HG02798 (cell line): ENCODE data around the gene PGK1.
"Not testable (repeated sequence)": the region's sequence is repeated elsewhere in the genome, so short reads cannot be mapped to it uniquely, and the experiment has no call there.

Source experiments
- ATAC-seq: cut with Tn5 transposase; IDR thresholded peaks from one replicate; pipeline ENCODE4 v1.9.1; 2021; ENCODE audit warnings: mild to moderate bottlenecking; ENCODE audit not compliant: unreplicated experiment, poor library complexity

The PGK1 gene

GRCh38 chrX:78103623-78104446, at the start of gene PGK1:
Gene PGK1, plus strand, starts transcription at chrX:78104248. Its CDS starts 93 bp downstream, at chrX:78104341.
- peak; percentile 97 for ATAC-seq

GRCh38 chrX:78063687-78064086, 40.4 kb upstream of the PGK1 start:
- no peak for ATAC-seq

- no peak for ATAC-seq
These were observed 39.9 kb upstream of the PGK1 start for GRCh38 chrX:78064152-78064551.

DNA sequence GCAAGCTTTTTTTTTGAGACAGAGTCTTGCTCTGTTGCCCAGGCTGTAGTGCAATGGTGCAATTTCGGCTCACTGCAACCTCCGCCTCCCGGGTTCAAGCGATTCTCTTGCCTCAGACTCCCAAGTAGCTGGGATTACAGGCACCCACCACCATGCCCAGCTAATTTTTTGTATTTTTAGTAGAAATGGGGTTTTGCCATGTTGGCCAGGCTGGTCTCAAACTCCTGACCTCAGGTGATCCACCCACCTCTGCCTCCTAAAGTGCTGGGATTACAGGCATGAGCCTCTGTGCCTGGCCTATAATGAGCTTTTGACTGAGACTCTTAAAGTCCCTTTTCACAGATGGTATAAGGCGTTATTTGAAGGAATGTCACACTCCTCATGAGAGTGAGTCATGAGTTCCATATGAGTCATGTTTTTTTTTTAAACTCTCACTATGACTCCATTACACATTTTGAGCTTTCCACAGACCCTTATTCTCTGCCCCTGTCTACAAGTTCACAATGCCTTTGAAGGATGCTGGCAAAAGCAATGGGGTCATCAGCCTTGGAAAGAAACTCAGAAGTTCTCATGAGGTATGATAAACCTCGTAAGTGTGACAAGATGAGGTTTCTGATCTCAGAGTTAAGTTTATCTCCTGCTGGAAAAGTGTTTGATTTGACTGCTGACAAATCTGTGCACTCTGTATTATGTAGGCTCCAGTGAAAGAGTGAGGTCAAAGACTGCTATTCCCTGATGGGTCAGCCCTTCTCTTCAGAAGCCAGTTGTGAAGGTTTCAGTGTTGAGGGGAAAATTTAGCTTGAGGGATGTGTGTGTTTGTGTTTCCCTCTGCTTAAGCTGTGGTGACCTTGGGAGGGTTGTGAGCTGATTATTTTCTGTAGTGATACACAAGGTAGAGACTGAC, 39.1 kb upstream of the PGK1 start:
- ATAC-seq: peak; percentile 77

GRCh38 chrX:78066110-78066509, 37.9 kb upstream of the PGK1 start:
- no peak for ATAC-seq

DNA sequence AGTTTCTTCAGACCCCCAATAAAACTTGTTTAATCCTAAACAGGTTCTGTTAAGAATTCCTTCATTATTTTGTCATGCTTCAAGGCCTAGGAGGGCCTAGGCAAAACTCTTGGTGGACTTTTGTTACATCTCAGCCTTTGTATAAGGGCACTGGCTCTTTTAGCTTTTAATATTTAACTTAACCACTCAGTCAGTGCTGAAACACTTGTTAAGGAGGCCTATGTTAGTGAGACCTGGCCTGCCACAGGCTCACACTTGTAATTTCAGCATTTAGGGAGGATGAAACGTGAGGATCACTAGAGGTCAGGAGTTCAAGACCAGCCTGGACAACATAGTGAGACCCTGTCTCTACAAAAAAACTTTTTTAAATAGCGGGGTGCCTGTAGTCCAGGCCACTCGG, 32.7 kb upstream of the PGK1 start:
- no peak for ATAC-seq

- not testable (repeated sequence) for ATAC-seq
These were observed 30.6 kb upstream of the PGK1 start for GRCh38 chrX:78073147-78074077.

GRCh38 chrX:78074088-78074487, 30.0 kb upstream of the PGK1 start:
- peak; percentile 47 for ATAC-seq

DNA sequence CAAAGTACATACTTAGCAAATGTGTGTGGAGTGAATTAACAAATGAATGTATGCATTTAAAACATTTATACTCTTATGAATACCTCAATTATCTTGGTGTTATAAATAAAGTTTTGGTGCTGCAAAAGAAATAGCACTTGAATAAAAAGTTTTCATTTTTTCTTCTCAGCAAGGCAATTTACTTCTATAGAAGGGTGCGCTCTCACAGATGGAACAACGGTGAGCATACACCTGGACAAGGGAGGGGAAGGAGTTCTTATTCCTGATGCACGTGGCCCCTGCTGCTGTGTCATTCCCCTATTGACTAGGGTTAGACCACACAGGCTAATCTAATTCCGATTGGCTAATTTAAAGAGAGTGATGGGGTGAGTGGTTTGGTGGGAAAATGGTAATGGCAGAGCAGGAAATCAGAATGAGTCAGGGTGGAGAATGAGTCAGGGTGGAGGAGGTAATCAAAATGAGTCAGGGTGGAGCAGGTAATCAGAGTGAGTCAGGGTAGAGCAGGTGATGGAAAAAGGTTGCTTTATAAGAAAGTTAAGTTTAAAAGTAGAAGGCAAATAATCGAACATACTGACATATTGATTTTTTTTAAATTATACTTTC, 28.2 kb upstream of the PGK1 start:
- no peak for ATAC-seq

- ATAC-seq: not testable (repeated sequence)
These were observed 22.6 kb upstream of the PGK1 start for GRCh38 chrX:78081413-78081812.

GRCh38 chrX:78092296-78092695, 11.8 kb upstream of the PGK1 start:
- peak; percentile 93 for ATAC-seq

DNA sequence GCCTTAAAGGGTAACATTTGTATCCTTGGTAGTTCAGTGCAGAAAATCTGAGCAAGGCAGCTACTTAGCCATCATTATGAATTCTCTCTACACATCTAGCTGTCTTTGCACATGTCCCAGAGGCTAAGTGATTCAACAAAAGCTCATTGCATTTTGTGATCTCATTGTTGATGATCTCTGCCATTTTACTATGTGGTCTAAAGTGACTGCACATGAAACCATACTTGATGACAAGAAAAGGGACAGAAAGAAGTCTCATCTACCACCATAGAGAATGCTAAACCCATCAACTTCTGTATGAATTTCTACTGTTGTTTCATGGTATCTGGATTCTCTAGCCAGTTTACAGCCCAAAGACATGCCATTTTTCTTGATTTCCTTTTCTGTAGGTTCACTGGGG, 5.9 kb upstream of the PGK1 start:
- no peak for ATAC-seq

GRCh38 chrX:78102091-78102490, 2.0 kb upstream of the PGK1 start:
- ATAC-seq: no peak

GRCh38 chrX:78103001-78103622, 936 bp upstream of the PGK1 start:
- no peak for ATAC-seq

DNA sequence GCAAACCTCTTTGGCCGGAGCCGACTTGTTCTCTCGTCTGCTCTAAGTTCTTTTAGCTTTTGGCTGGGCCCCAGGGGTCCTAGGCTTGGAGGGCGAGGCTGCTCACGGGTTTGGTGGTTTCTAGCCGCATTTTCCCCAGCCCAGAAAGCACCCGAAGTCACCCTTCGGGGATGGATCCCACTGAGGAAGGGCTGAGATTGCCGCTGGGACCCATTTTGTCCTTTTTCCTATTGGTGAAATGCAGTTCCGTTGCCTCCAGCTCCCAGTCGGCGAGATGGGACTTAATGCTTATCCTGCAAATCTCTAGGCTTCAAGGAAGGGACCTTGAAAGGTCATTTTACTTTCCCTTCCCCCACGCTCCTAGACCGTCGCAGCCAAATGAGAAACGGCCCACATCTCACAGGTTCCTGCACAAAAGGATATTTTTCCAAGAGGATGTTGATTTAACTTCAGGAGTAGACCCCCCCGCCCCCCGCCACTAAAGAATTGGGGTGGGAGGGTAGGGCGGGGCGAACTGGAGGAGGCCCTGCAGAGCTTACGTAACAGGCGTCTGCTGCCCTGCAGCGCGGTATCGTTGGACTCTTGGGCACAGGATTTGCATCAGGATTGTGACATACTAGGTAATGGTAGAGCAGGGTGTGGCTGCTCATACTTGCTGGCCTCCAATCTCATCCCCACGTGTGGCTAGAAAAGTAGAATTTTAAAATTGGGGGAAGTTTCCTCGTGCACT, 564 bp downstream of the PGK1 start:
- ATAC-seq: peak; percentile 28

DNA sequence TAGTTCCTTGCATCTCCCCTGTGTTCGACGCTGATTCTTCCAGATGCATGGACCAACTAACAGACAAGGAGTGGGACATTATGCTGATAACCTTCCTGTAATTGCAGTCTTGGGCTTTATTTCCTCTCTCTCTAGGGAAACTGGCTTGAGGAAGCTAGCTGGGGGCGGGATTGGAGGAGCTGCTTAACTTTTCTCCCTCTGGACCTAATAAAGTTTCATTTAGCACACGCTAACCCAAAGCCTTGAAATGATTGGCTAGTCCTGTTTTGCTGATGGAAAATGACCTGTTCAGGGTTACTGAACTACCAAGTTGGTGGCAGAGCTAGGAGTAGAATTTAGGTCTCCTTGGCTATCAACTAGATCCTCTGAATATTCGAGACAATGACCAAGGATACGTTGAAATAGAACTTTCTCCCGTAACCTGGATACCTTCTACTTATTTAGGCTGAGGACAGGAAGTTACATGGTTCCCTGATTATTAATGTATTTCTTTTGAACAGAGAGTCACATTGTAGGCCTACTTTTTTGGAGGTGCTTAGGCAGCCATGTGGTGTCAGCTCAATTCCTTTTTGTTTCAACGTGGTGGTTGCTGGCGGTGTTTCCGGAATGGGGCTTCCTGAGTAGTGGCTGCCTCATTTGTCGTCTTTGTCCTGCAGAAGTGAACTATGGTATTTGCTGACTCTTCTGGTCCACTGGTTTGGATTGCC, 2.0 kb downstream of the PGK1 start:
- ATAC-seq: no peak

DNA sequence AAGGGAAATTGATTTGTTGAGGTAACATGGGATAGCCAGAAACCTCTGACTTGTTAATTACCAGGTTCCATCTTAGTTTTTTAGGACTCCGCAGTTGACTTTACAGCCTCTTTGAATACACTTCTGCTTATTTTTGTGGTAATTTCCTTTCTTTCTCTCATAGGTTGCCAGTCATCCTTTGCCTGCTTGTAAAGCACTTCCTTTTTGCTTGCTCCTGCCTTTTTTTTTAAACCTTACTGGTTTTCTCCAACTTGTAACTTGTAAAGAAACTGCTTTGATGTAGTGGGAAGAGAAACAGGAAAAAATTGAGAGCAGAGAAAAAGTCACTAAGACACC, 2.6 kb downstream of the PGK1 start:
- no peak for ATAC-seq

- ATAC-seq: no peak
These were observed 5.4 kb downstream of the PGK1 start for GRCh38 chrX:78109458-78109857.
